ENCODE measurements around the gene HNRNPAB. TPM values are rescaled to one million over a fixed set of nuclear protein-coding genes. Genes with fewer than 3 reads are reported as not detected.

The HNRNPAB gene
- total and polyA plus RNA-seq, 2 experiments from 2014 or later, result 154 to 224 TPM

DNA sequence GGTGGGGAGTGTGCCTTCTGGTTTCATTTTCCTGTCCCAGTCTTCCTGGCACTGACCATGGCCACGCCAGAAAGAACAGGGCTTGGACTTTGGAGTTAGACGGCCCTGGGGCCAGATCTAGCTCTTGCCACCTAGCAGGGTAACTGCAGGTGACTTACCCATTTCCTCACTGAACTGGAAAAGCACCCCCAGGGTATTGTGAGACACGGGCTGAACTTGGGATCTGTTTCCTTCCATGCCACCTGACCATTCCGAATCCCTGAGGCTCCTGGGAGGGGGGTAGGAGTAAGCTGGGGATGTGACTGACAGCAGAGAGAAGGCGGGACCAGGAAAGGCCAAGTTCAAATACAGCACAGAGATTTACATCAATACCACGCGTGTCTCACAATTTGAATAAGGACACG, 9.4 kb downstream of the HNRNPAB start:
- TF ChIP-seq, protein P1, sequence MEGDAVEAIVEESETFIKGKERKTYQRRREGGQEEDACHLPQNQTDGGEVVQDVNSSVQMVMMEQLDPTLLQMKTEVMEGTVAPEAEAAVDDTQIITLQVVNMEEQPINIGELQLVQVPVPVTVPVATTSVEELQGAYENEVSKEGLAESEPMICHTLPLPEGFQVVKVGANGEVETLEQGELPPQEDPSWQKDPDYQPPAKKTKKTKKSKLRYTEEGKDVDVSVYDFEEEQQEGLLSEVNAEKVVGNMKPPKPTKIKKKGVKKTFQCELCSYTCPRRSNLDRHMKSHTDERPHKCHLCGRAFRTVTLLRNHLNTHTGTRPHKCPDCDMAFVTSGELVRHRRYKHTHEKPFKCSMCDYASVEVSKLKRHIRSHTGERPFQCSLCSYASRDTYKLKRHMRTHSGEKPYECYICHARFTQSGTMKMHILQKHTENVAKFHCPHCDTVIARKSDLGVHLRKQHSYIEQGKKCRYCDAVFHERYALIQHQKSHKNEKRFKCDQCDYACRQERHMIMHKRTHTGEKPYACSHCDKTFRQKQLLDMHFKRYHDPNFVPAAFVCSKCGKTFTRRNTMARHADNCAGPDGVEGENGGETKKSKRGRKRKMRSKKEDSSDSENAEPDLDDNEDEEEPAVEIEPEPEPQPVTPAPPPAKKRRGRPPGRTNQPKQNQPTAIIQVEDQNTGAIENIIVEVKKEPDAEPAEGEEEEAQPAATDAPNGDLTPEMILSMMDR (IDR thresholded peaks at IDR 0.05; ENCODE audit: low read depth, low read length), result no peak
- Histone ChIP-seq H3K36me3 (peaks cover 70% of the 10 kb centered on the region), H3K27ac (peak overlapping the region; percentile 4), H3K4me3 (no peak overlapping the region), H3K9me3 (ENCODE audit: low read depth) (no peaks in the 10 kb centered on the region), H3K27me3 (no peaks in the 10 kb centered on the region), H3K4me1 (ENCODE audit: low read depth) (no peaks in the 10 kb centered on the region)
- DNase-seq (ENCODE audit: low read depth in 1 of 2, low spot score in 1 of 2), result no peak

DNA sequence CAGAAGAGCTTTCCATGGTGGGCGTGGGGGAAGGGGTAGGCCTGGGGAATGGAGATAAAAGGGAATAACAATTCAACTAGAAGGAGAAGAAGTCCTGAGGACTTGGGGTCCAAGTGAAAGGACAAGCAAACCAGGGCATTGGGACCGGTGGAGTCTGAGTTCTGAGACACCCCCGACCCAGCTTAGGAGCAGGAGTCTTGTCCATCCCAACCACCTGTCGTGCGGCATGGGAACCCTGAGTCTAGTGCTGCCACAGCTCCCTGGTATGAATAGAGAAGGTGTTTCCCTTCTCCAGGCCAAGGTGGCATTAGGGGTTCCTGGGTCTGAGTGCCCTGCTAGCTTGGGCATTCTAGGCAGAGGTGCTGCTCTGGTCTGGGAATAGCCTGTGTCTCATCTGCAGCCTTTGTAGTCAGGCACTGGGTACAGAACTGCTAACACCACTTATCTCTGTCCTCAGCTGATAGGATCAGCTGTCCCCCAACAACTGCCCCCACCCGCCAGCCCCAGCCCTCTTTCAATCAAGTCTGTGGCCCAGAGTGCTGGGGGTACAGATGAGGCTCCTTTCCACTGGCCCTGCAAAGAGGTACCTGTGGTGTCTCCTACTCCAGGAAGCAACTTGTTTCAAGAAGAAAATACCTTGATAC, 9.9 kb downstream of the HNRNPAB start:
- DNase-seq (ENCODE audit: low read depth in 1 of 2, low spot score in 1 of 2), result no peak
- peaks cover 69% of the 10 kb centered on the region for H3K36me3 ChIP-seq
- TF ChIP-seq, protein P1 (IDR thresholded peaks at IDR 0.05; ENCODE audit: low read depth, low read length), result no peak

DNA sequence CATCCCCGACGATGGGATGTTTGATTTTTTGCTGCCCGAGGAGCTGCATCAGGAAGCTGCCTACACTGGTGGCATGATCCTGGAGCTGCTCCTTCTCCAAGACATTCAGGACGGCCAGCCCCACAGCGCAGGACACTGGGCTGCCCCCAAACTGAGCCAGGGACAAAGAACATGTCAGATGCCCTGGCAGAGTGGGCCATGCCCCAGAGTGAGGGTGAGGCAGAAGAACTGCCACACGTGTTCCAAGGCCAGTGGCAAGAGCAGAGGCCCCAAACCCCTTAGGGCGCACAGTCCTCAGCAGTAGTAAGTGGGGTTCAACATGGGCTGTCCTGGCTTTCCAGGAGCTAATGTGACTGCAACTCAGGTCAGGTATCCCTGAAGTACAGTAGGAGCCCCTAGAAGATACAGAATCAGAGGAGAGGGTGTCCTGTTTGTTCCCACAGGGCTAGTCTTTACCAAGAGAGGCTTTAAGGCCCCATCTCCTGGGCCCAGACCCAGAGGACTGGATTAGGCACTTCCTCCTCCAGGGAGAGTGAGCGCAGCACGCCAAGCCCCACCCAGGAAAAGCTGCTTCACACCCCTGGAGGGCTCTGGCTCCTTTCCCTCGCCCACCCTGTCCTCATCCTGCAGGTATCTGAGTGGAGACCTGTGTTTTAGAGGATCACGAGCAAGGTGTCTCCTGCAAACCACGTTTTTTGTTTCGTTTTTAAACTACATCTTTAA, 11.1 kb downstream of the HNRNPAB start:
- DNase-seq (ENCODE audit: low read depth in 1 of 2, low spot score in 1 of 2), result no peak
- Histone ChIP-seq H3K27ac (peak overlapping the region; percentile 4), H3K4me1 (ENCODE audit: low read depth) (no peaks in the 10 kb centered on the region), H3K27me3 (no peaks in the 10 kb centered on the region), H3K9me3 (ENCODE audit: low read depth) (no peaks in the 10 kb centered on the region), H3K4me3 (no peak overlapping the region), H3K36me3 (peaks cover 58% of the 10 kb centered on the region)
- TF ChIP-seq, protein P1 (IDR thresholded peaks at IDR 0.05; ENCODE audit: low read depth, low read length), result no peak

More for the DNA sequence above, 9.9 kb downstream of the HNRNPAB start:
- H3K4me1 ChIP-seq (ENCODE audit: low read depth), result no peaks in the 10 kb centered on the region
- H3K9me3 ChIP-seq (ENCODE audit: low read depth), result no peaks in the 10 kb centered on the region
- H3K4me3 ChIP-seq, result no peak overlapping the region
- peak overlapping the region; percentile 4 for H3K27ac ChIP-seq
- H3K27me3 ChIP-seq, result no peaks in the 10 kb centered on the region

DNA sequence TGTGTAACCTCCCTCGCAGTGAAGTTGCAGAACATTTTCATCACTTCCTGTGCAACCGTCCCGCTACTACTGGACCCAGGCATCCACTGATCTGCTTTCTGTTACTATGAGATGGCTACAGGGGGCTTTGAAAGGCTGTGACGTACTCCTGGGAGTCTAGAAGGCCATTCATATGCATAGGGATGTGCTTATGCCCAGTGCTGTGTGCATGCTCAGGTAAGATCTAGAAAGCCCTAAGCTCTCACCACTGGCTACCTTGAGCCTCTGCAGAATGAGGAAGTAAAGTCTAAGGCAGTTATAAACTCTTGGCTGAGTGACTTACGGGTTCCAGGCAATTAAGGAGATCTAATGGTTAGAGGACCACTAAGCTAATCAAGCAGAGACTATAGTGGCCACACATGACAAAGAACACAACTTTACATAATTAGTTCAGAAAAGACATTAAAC, 11.8 kb downstream of the HNRNPAB start:
- TF ChIP-seq, protein P1 (IDR thresholded peaks at IDR 0.05; ENCODE audit: low read depth, low read length), result no peak
- no peaks in the 10 kb centered on the region for H3K9me3 ChIP-seq (ENCODE audit: low read depth)
- no peak overlapping the region for H3K27ac ChIP-seq
- H3K4me1 ChIP-seq (ENCODE audit: low read depth), result no peaks in the 10 kb centered on the region
- DNase-seq (ENCODE audit: low read depth in 1 of 2, low spot score in 1 of 2), result no peak
- no peaks in the 10 kb centered on the region for H3K27me3 ChIP-seq
- H3K36me3 ChIP-seq, result peaks cover 56% of the 10 kb centered on the region
- H3K4me3 ChIP-seq, result no peak overlapping the region

DNA sequence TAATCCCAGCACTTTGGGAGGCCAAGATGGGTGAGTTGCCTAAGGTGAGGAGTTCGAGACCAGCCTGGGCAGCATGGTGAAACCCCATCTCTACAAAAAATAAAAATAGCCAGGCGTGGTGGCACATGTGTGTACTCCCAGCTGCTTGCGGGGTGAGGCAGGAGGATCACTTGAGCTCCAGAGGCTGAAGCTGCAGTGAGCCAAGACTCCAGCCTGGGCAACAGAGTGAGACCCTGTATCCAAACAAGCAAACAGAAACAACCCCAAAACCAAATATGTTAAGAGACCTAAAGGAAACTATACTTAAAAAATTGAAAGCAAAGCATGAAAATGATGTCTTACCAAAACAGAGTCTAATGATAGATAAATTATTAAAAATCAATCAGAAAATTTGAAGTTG, 12.4 kb downstream of the HNRNPAB start:
- no peak for DNase-seq (ENCODE audit: low read depth in 1 of 2, low spot score in 1 of 2)
- Histone ChIP-seq H3K4me1 (ENCODE audit: low read depth) (no peaks in the 10 kb centered on the region), H3K27me3 (no peaks in the 10 kb centered on the region), H3K4me3 (no peak overlapping the region), H3K9me3 (ENCODE audit: low read depth) (no peaks in the 10 kb centered on the region), H3K36me3 (peaks cover 54% of the 10 kb centered on the region), H3K27ac (no peak overlapping the region)
- TF ChIP-seq, protein P1 (IDR thresholded peaks at IDR 0.05; ENCODE audit: low read depth, low read length), result no peak

Measured in cardiac muscle cell (in vitro differentiated cells and primary cell).